ACC112 (cell line): ENCODE results near the gene BBOF1.
"Not testable (repeated sequence)": the region's sequence is repeated elsewhere in the genome, so short reads cannot be mapped to it uniquely, and the experiment has no call there.

ENCODE experiments used
- H2AFZ ChIP-seq: fragments of 200-600 bp; sonication (generic); one replicate; pipeline ENCODE4 v1.6.0; 2017; ENCODE audit warnings: antibody characterized with exemption, low read length; ENCODE audit not compliant: unreplicated experiment
- H3K27ac ChIP-seq: fragments of 200-600 bp; sonication (generic); 2 replicates; pipeline ENCODE4 v1.5.1; 2014; ENCODE audit warnings: low read depth, mild to moderate bottlenecking, antibody characterized with exemption, low read length, moderate library complexity
- H3K27me3 ChIP-seq: fragments of 200-600 bp; sonication (generic); 2 replicates; pipeline ENCODE4 v1.6.1; 2014; ENCODE audit warnings: mild to moderate bottlenecking, antibody characterized with exemption, low read length, moderate library complexity, mixed read lengths; ENCODE audit not compliant: insufficient read depth
- H3K36me3 ChIP-seq: fragments of 200-600 bp; sonication (generic); 2 replicates; pipeline ENCODE4 v1.6.1; 2016; ENCODE audit warnings: mild to moderate bottlenecking, antibody characterized with exemption, low read length, moderate library complexity, mixed read lengths; ENCODE audit not compliant: insufficient read depth
- H3K4me1 ChIP-seq: fragments of 200-600 bp; sonication (generic); one replicate; pipeline ENCODE4 v1.6.1; 2016; ENCODE audit warnings: low read length, mixed read lengths; ENCODE audit not compliant: insufficient read depth, unreplicated experiment, control insufficient read depth
- H3K4me3 ChIP-seq: fragments of 200-600 bp; sonication (generic); 2 replicates; pipeline ENCODE4 v1.5.1; 2014; ENCODE audit warnings: mild to moderate bottlenecking, low read depth, low read length
- H3K79me2 ChIP-seq: fragments of 200-600 bp; sonication (generic); one replicate; pipeline ENCODE4 v1.6.0; 2016; ENCODE audit warnings: low read length; ENCODE audit not compliant: control insufficient read depth, unreplicated experiment, insufficient read depth

Gene BBOF1

DNA sequence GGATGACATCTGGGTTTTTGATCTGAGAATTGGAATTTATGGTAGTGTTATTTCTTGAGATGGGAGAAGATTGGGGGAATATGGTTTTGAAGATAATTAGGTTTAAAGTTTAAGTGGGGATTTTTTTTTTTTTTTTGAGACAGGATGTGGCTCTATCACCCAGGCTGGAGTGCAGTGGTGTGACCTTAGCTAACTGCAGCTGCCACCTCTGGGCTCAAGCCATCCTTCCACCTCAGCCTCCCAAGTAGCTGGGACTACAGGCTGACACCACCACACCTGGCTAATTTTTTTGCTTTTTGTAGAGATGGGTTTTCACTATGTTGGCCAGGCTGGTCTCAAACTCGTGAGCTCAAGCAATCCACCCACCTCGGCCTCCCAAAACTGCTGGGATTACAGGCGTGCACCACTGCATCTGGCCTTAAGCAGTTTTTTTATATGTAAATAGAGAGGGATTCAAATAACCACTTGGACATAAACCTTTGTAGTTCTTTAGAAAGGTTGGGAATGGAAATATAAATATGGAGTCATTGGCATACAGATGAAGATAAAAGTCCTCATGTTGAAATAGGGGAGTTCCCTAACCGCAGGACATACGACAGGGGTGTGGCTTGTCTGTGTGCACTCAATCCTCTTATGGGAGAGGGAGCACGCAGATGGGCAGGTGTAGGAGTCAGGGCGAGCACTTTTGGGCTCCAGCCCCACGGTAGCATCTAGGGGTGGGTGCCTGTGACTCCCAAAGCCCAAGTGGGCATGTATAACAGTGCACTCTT, 70.3 kb downstream of the BBOF1 start:
- Histone ChIP-seq H3K27me3 (no peaks in the 10 kb centered on the region), H3K27ac (no peak overlapping the region), H3K4me1 (peaks cover 8% of the 10 kb centered on the region), H3K4me3 (no peak overlapping the region), H2AFZ (no peak overlapping the region), H3K36me3 (no peaks in the 10 kb centered on the region), H3K79me2 (peaks cover 19% of the 10 kb centered on the region)

DNA sequence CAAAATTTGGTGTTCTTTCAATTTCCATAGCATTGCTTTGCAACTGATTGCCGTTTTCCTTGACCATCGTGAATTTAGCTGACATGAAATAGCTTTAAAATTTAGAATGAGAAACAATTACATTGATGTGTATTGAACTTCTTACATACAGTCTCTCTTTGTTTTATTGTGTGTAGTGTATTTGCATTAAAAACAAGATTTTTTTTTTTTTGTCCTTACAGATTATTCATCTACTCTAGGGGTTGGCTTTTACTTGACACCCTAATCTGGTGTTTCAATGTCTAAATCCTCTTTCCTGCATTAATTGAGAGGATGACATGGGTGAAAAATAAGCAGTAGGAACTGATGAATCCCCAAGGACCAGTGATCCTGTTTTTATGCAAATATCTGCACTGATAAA, 86.2 kb downstream of the BBOF1 start:
- Histone ChIP-seq H2AFZ (no peak overlapping the region), H3K4me1 (no peaks in the 10 kb centered on the region), H3K4me3 (no peak overlapping the region), H3K27ac (no peak overlapping the region), H3K27me3 (no peaks in the 10 kb centered on the region), H3K36me3 (no peaks in the 10 kb centered on the region; the same call in 1 of the 2 replicates), H3K79me2 (no peaks in the 10 kb centered on the region)

DNA sequence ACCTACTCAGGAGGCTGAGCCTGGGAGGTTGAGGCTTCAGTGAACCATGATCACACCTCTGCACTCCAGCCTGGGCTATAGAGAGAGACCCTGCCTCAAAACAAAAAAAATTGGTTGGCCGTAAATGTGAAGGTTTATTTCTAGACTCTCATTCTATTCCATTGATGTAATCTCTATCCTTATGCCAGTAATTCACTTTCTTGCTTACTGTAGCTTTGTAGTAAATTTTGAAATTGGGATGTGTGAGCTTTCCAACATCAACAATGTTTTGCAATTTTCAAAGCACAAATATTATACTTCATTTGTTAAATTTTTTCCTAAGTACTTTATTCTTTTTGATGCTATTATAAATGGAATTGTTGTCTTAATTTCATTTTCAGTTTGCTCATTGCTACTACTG, 90.2 kb downstream of the BBOF1 start:
- no peak overlapping the region for H2AFZ ChIP-seq
- H3K79me2 ChIP-seq: no peaks in the 10 kb centered on the region
- no peaks in the 10 kb centered on the region; the same call in 1 of the 2 replicates for H3K36me3 ChIP-seq
- no peaks in the 10 kb centered on the region for H3K27me3 ChIP-seq
- no peak overlapping the region for H3K27ac ChIP-seq
- no peak overlapping the region for H3K4me3 ChIP-seq
- no peaks in the 10 kb centered on the region for H3K4me1 ChIP-seq

DNA sequence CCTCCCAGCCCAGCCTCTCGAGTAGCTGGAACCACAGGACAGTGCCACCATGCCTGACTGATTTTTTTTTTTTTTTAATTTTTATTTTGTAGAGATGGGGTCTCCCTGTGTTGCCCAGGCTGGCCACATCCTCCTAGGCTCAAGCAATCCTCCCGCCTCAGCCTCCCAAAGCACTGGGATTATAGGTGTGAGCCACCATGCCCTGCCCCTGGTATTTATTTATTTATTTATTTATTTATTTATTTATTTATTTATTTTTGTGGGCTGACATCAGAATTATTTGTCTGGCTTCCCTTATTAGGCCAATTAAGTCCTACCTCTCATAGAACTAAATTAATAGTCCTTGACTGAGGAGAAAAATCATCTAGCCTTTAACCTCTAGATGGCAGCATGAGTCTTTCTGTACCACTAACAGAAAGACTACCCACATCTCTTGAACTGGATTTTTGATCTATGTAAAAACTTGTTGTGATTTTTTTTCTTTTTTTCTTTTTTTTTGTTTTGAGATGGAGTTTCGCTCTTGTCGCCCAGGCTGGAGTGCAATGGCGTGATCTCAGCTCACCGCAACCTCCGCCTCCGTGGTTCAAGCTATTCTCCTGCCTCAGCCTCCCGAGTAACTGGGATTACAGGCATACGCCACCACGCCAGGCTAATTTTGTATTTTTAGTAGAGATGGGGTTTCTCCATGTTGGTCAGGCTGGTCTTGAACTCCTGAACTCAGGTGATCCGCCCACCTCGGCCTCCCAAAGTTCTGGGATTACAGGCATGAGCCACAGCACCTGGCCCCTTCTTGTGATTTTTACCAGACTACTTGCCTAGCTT, 92.5 kb downstream of the BBOF1 start:
- H2AFZ ChIP-seq, H3K79me2 ChIP-seq, H3K4me3 ChIP-seq, H3K36me3 ChIP-seq, H3K4me1 ChIP-seq, H3K27me3 ChIP-seq, H3K27ac ChIP-seq: not testable (repeated sequence)
